CD8-positive, alpha-beta memory T cell (primary cell): ENCODE measurements around the gene FAM114A1. TPM values are rescaled to one million over a fixed set of nuclear protein-coding genes. Genes with fewer than 3 reads are reported as not detected.
A peak's percentile ranks its signal among the peaks of the same experiment; 100 is the strongest.
"Not testable (repeated sequence)": the region's sequence is repeated elsewhere in the genome, so short reads cannot be mapped to it uniquely, and the experiment has no call there.

ENCODE experiments used
- CTCF ChIA-PET: fragments of 350-600 bp; sonication (Branson Sonifier 250); formaldehyde crosslinking; loops from one replicate; lab custom pipeline; 2021; ENCODE audit warnings: antibody characterized with exemption; lab: Charles Lee
- POLR2A ChIA-PET: fragments of 350-600 bp; sonication (Branson Sonifier 250); formaldehyde crosslinking; loops from one replicate; lab custom pipeline; 2021; ENCODE audit warnings: antibody characterized with exemption; lab: Charles Lee
- DNase-seq, 5 donors: peaks; one replicate each; pipeline versions ENCODE4 v3.0.0 to v3.0.0-alpha.2; 2020 to 2022; ENCODE audit warnings: mixed read lengths in 1 of 5
- H3K27ac ChIP-seq: one replicate; pipeline ENCODE4 v1.7.0; 2013; ENCODE audit warnings: low read depth, mild to moderate bottlenecking, low read length, moderate library complexity
- H3K27me3 ChIP-seq: 2 replicates; pipeline ENCODE4 v1.7.0; 2013; ENCODE audit warnings: low read length, mild to moderate bottlenecking; ENCODE audit not compliant: insufficient read depth, poor library complexity, severe bottlenecking
- H3K36me3 ChIP-seq: 2 replicates; pipeline ENCODE4 v1.7.0; 2013; ENCODE audit warnings: mild to moderate bottlenecking, low read length, moderate library complexity; ENCODE audit not compliant: insufficient read depth
- H3K4me1 ChIP-seq: 2 replicates; pipeline ENCODE4 v1.7.0; 2013; ENCODE audit warnings: mild to moderate bottlenecking, low read length, moderate library complexity; ENCODE audit not compliant: insufficient read depth
- H3K4me3 ChIP-seq: 2 replicates; pipeline ENCODE4 v1.7.0; 2013; ENCODE audit warnings: mild to moderate bottlenecking, low read length
- H3K9me3 ChIP-seq: 2 replicates; pipeline ENCODE4 v1.7.0; 2013; ENCODE audit warnings: mild to moderate bottlenecking, low read length
- H3K27ac Mint-ChIP-seq, 8 donors: one replicate each; pipeline ENCODE4 v1.8.0; 2020 to 2021; ENCODE audit warnings: mixed read lengths in 8 of 8, mild to moderate bottlenecking in 6 of 8, inconsistent platforms in 3 of 8, moderate library complexity in 3 of 8
- H3K27me3 Mint-ChIP-seq, 2 donors: one replicate each; pipeline ENCODE4 v1.8.0; 2020 to 2021; ENCODE audit warnings: mixed read lengths in 2 of 2, mild to moderate bottlenecking in 1 of 2, moderate library complexity in 1 of 2
- H3K36me3 Mint-ChIP-seq, 3 donors: one replicate each; pipeline ENCODE4 v1.8.0; 2020 to 2021; ENCODE audit warnings: mixed read lengths in 3 of 3, inconsistent platforms in 1 of 3, mild to moderate bottlenecking in 1 of 3
- H3K4me1 Mint-ChIP-seq, 3 donors: one replicate each; pipeline ENCODE4 v1.8.0; 2020 to 2021; ENCODE audit warnings: mixed read lengths in 3 of 3, inconsistent platforms in 1 of 3, mild to moderate bottlenecking in 1 of 3
- H3K4me3 Mint-ChIP-seq, 7 donors: one replicate each; pipeline ENCODE4 v1.8.0; 2020 to 2021; ENCODE audit warnings: mixed read lengths in 7 of 7, mild to moderate bottlenecking in 6 of 7, moderate library complexity in 4 of 7, inconsistent platforms in 2 of 7
- H3K9me3 Mint-ChIP-seq, 5 donors: one replicate each; pipeline ENCODE4 v1.8.0; 2020 to 2022; ENCODE audit warnings: mixed read lengths in 5 of 5, mild to moderate bottlenecking in 3 of 5, moderate library complexity in 2 of 5, inconsistent platforms in 1 of 5
- polyA plus RNA-seq: library from polyadenylated mRNA; unstranded; fragments of 300-500 nt; fragmentation: Illumina TruSeq; gene quantifications from one replicate; pipeline ENCODE4 v1.2.3, GENCODE V29; 2021
- total RNA-seq, 2 experiments: library from RNA; stranded (reverse); gene quantifications; one replicate each; pipeline ENCODE4 v1.2.3, GENCODE V29; 2021

The FAM114A1 gene
- total and polyA plus RNA-seq, 3 experiments from 2014 or later: 0.31 TPM; not detected in 2

DNA sequence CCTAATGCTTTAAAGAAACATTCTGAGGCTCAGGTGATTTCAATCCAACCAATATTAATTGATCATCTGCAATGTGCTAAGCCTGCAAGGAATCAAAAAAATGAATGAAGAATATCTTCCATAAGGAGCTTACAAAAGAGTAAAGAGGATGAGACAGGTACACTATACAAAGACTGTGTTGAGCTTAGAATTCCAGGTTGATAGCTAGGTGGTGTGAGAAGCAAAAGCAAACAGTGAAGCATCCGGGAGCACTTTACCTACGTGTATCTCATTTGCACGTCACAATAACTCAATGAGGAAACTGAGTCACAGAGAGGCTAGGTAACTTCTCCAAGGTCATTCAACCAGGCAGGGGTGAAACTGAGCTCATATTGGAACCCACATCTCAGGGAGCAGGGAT lies 37.1 kb downstream of the FAM114A1 start:
- Mint-ChIP-seq H3K4me1 (no peaks in the 10 kb centered on the region), H3K27ac (no peak overlapping the region), H3K27me3 (peaks cover 0 to 9% of the 10 kb centered on the region in 2 donors), H3K9me3 (no peaks in the 10 kb centered on the region), H3K36me3 (no peaks in the 10 kb centered on the region), H3K4me3 (no peak overlapping the region)
- H3K4me1 ChIP-seq: no peaks in the 10 kb centered on the region
- no peak for DNase-seq
- H3K36me3 ChIP-seq: no peaks in the 10 kb centered on the region
- no peak overlapping the region for H3K27ac ChIP-seq
- POLR2A ChIA-PET: no interaction called here
- no peaks in the 10 kb centered on the region for H3K27me3 ChIP-seq
- no peaks in the 10 kb centered on the region for H3K9me3 ChIP-seq
- no peak overlapping the region for H3K4me3 ChIP-seq
- CTCF ChIA-PET: interaction anchor here (1.1 to 7.9 kb wide), 5 partner anchors 11 to 229 kb away, joined by 3 to 104 read pairs (median 4); no protein-coding TSS in a partner anchor

DNA sequence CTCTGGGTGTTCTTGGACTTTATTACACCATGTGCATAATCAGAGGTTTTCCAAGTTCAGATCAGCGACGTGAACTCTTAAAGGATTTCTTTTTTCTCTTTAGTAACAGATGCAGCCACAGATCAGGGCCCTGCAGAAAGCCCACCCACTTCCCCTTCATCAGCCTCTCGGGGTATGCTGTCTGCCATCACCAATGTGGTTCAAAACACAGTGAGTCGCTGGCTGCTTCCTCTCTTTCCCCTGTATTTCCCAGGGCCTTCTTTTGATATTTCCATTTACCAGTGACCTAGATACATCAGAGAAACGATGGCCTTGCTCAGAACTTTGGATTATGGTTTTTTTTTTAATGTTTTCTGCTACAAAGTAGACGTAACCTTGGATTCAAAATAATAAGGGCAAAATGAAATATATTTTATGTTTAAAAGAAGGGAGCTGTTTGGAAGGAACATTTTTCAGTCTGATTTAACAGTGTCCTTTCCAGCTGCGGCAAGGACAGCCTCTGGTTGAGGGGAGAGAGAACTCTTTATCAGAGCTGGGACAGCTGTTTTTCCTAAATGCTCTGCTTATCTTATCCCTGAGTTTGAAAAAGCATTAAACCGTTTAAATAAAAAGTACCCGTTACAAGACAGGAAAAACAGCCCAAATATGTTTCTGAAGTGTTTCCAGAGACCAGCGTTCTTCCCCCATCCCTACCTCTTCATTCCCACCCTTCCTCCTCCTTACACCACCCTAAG lies 38.2 kb downstream of the FAM114A1 start:
- no peak overlapping the region for H3K4me3 ChIP-seq
- Mint-ChIP-seq H3K27ac (no peak overlapping the region), H3K36me3 (no peaks in the 10 kb centered on the region), H3K4me1 (no peaks in the 10 kb centered on the region), H3K9me3 (no peaks in the 10 kb centered on the region), H3K4me3 (no peak overlapping the region), H3K27me3 (peaks cover 0 to 3% of the 10 kb centered on the region in 2 donors)
- no peaks in the 10 kb centered on the region for H3K27me3 ChIP-seq
- CTCF ChIA-PET: interaction anchor here (7.9 kb wide), 1 partner anchor 228 kb away, joined by 104 read pairs; no protein-coding TSS in a partner anchor
- no peaks in the 10 kb centered on the region for H3K4me1 ChIP-seq
- no peaks in the 10 kb centered on the region for H3K9me3 ChIP-seq
- POLR2A ChIA-PET: no interaction called here
- no peak for DNase-seq
- H3K27ac ChIP-seq: no peak overlapping the region
- H3K36me3 ChIP-seq: no peaks in the 10 kb centered on the region

DNA sequence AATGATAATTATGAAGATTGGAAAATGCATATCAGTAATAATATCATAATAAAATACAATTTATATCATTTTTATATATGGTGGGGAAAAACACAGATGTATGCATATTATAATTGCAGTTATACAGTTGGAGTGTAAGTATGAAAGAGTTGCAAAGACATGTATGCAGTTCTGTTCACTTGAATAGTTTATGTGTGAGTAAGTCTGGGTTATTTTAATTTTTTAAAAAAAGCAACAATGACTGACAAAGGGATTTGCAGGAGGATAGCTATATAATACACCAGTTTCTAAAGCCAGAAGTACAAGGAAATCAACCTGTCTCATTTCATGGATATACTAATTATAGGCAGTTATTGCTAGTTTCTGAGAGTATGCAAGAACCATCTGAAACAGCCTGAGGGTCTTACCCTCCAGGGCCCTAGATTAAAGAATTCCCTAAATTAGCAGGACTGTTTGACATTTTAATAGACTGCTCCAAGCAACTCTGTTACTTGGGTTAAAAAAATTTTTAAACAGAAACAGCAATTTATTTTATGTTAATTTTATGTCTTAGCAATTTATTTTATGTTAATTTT lies 40.2 kb downstream of the FAM114A1 start:
- Mint-ChIP-seq H3K27ac (no peak overlapping the region), H3K9me3 (no peaks in the 10 kb centered on the region), H3K4me1 (no peaks in the 10 kb centered on the region), H3K4me3 (no peak overlapping the region), H3K36me3 (no peaks in the 10 kb centered on the region), H3K27me3 (no peaks in the 10 kb centered on the region)
- POLR2A ChIA-PET: no interaction called here
- no peak overlapping the region for H3K4me3 ChIP-seq
- no peak overlapping the region for H3K27ac ChIP-seq
- CTCF ChIA-PET: interaction anchor here (3.0 kb wide), 1 partner anchor 228 kb away, joined by 11 read pairs; no protein-coding TSS in a partner anchor
- H3K9me3 ChIP-seq: no peaks in the 10 kb centered on the region
- no peaks in the 10 kb centered on the region for H3K4me1 ChIP-seq
- H3K27me3 ChIP-seq: no peaks in the 10 kb centered on the region
- DNase-seq: no peak
- H3K36me3 ChIP-seq: no peaks in the 10 kb centered on the region

DNA sequence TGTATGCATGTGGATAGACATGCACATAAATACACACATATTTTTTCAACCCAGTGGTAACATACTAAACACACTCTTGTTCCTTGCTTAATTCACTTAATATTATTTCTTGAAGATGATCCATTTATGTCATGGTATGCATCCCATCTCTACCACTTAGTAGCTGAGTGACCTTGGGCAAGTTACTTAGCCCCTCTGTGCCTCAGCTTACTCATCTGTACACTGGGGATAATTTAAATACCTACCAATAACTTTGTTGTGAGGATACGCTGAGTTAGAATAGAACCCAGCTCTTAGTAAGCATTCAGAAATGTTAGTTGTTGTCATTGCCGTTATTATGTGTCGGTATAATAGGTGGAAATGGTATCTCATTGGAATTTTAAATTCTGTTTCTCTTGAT lies 41.4 kb downstream of the FAM114A1 start:
- no peaks in the 10 kb centered on the region for H3K27me3 Mint-ChIP-seq
- POLR2A ChIA-PET: no interaction called here

DNA sequence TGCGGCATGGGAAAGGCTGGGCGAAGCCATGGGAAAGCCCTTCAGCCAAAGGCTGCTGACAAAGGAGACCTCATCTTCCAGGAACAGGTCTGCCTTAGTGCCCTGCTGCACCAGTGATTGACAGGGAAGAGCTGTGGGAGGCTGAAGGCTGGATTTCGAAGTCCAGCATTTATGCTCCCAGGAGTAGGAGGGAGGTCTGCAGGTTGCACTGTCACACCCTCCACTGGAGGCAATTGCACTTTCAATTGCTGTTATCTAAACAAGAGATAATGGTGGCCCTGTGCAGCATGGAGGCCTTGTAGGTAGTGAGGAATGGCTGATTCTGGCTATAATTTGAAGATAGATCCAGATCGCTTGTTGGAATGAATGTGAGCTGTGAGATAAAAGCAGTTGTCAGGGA lies 43.7 kb downstream of the FAM114A1 start:
- no peaks in the 10 kb centered on the region for H3K4me1 ChIP-seq
- H3K36me3 Mint-ChIP-seq: peaks cover 0 to 2% (median 0%) of the 10 kb centered on the region in 3 donors
- ChIA-PET POLR2A (no interaction called here), CTCF (interaction anchor here (1.3 kb wide), 1 partner anchor 224 kb away, joined by 4 read pairs; no protein-coding TSS in a partner anchor)
- no peaks in the 10 kb centered on the region for H3K9me3 Mint-ChIP-seq
- no peak overlapping the region for H3K27ac Mint-ChIP-seq
- H3K27me3 ChIP-seq: no peaks in the 10 kb centered on the region
- H3K4me3 Mint-ChIP-seq: no peak overlapping the region
- H3K27ac ChIP-seq: no peak overlapping the region
- no peaks in the 10 kb centered on the region for H3K36me3 ChIP-seq
- H3K27me3 Mint-ChIP-seq: no peaks in the 10 kb centered on the region
- no peaks in the 10 kb centered on the region for H3K9me3 ChIP-seq
- H3K4me3 ChIP-seq: no peak overlapping the region
- peaks cover 9 to 13% (median 10%) of the 10 kb centered on the region in 3 donors for H3K4me1 Mint-ChIP-seq
- DNase-seq: no peak

More for the DNA sequence above, 41.4 kb downstream of the FAM114A1 start:
- Mint-ChIP-seq H3K27ac (no peak overlapping the region), H3K9me3 (no peaks in the 10 kb centered on the region), H3K36me3 (peaks cover 0 to 2% (median 0%) of the 10 kb centered on the region in 3 donors), H3K4me3 (no peak overlapping the region), H3K4me1 (no peaks in the 10 kb centered on the region)
- H3K9me3 ChIP-seq: no peaks in the 10 kb centered on the region
- H3K4me1 ChIP-seq: no peaks in the 10 kb centered on the region
- H3K27me3 ChIP-seq: no peaks in the 10 kb centered on the region
- no peak overlapping the region for H3K27ac ChIP-seq
- H3K36me3 ChIP-seq: no peaks in the 10 kb centered on the region
- DNase-seq: no peak
- H3K4me3 ChIP-seq: no peak overlapping the region
- CTCF ChIA-PET: interaction anchor here (3.0 kb wide), 1 partner anchor 226 kb away, joined by 11 read pairs; no protein-coding TSS in a partner anchor

DNA sequence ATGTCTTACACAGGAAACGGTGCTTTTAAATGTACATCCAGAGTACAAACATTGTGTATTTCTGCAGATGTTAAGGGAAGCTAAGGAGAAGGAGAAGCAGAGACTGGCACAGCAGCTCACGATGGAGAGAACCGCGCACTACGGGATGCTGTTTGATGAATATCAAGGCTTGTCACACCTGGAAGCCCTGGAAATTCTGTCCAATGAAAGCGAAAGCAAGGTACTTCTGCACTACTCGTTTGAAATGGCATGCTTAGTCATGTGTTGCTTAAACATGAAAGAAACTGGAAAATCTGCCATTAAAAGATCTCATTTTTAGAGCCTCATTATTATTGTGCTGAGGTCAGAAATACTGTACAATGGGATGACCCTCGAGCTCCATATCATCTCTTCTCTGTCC lies 47.2 kb downstream of the FAM114A1 start:
- Histone ChIP-seq H3K27me3 (no peaks in the 10 kb centered on the region), H3K9me3 (no peaks in the 10 kb centered on the region), H3K4me3 (no peak overlapping the region), H3K27ac (no peak overlapping the region), H3K4me1 (no peaks in the 10 kb centered on the region), H3K36me3 (no peaks in the 10 kb centered on the region)
- ChIA-PET POLR2A (no interaction called here), CTCF (interaction anchor here (0.6 to 2.1 kb wide), 3 partner anchors 8 to 12 kb away, joined by 3 to 8 read pairs (median 5); no protein-coding TSS in a partner anchor)
- Mint-ChIP-seq H3K4me1 (peaks cover 9 to 13% (median 10%) of the 10 kb centered on the region in 3 donors), H3K27me3 (peaks cover 0 to 3% of the 10 kb centered on the region in 2 donors), H3K9me3 (no peaks in the 10 kb centered on the region), H3K27ac (peak overlapping the region in 3 of 8 donors; percentile 17 to 85 (median 68)), H3K4me3 (peak overlapping the region in 6 of 7 donors; percentile 19 to 68 (median 52)), H3K36me3 (peaks cover 0 to 2% (median 0%) of the 10 kb centered on the region in 3 donors)
- no peak for DNase-seq

DNA sequence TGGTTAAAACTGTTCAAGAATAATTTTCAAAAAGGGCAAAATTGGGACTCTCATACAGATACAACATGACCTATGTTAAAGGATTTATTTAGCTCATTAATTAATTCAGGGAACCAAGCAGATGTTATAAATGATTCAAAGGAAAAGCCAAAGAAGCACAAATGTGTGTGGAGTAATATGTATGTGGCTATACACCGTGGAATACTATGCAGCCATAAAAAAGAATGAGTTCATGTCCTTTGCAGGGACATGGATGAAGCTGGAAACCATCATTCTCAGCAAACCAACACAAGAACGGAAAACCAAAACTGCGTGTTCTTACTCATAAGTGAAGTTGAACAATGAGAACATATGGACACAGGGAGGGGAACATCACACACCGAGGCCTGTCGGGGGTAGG lies 48.7 kb downstream of the FAM114A1 start:
- POLR2A ChIA-PET, H3K4me3 Mint-ChIP-seq, H3K9me3 Mint-ChIP-seq, DNase-seq, H3K36me3 Mint-ChIP-seq, H3K9me3 ChIP-seq, H3K27me3 ChIP-seq, H3K36me3 ChIP-seq, H3K27me3 Mint-ChIP-seq, H3K27ac Mint-ChIP-seq, H3K27ac ChIP-seq, H3K4me1 ChIP-seq, H3K4me3 ChIP-seq: not testable (repeated sequence)
- CTCF ChIA-PET: interaction anchor here (1.5 kb wide), 1 partner anchor 12 kb away, joined by 5 read pairs; no protein-coding TSS in a partner anchor
- H3K4me1 Mint-ChIP-seq: peaks cover 10 to 16% (median 13%) of the 10 kb centered on the region in 3 donors

DNA sequence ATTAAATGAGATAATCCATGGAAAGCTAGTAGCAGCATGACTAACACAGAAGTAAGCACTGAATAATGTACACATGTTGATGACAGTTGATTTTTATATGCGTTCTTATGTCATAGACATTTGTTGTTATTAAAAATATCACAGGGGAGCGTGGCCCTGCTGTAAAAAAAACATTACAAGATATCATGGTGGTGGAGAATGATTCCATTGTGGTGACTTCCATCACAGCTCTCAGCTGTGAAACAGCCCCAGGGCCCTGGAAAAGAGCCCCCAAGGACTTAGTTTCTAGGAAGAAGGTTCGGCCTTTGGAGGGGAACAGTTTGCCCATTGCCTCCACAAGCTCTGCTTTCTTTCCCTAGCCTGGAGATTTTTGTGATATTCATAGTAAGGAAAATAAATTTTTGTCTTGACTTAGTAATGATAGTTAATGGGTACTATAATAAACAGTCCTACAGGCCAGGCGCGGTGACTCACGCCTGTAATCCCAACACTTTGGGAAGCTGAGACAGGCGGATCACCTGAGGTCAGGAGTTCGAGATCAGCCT lies 49.9 kb downstream of the FAM114A1 start:
- no peak overlapping the region for H3K4me3 Mint-ChIP-seq
- Histone ChIP-seq H3K27ac (no peak overlapping the region), H3K4me3 (no peak overlapping the region), H3K9me3 (no peaks in the 10 kb centered on the region), H3K4me1 (no peaks in the 10 kb centered on the region), H3K36me3 (no peaks in the 10 kb centered on the region), H3K27me3 (no peaks in the 10 kb centered on the region)
- H3K4me1 Mint-ChIP-seq: peaks cover 10 to 16% (median 13%) of the 10 kb centered on the region in 3 donors
- no peaks in the 10 kb centered on the region for H3K9me3 Mint-ChIP-seq
- ChIA-PET CTCF (no interaction called here), POLR2A (no interaction called here)
- DNase-seq: no peak
- peaks cover 0 to 2% (median 0%) of the 10 kb centered on the region in 3 donors for H3K36me3 Mint-ChIP-seq
- H3K27me3 Mint-ChIP-seq: peaks cover 0 to 3% of the 10 kb centered on the region in 2 donors
- H3K27ac Mint-ChIP-seq: peak overlapping the region in 1 of 8 donors; percentile 30
